ENCODE measurements around the gene TCEAL2. TPM values are rescaled to one million over a fixed set of nuclear protein-coding genes. Genes with fewer than 3 reads are reported as not detected.
"Not testable (repeated sequence)": the region's sequence is repeated elsewhere in the genome, so short reads cannot be mapped to it uniquely, and the experiment has no call there.

Gene TCEAL2
- not detected in 2 replicates for polyA plus RNA-seq
- polyA minus RNA-seq = not detected in 2 replicates

GRCh38 chrX:102125436-102125835 is at the start of gene TCEAL2:
Gene TCEAL2, plus strand, starts transcription at chrX:102125679. Its CDS starts 1,152 bp downstream, at chrX:102126831.
- not testable (repeated sequence) for H3K4me3 ChIP-seq (ENCODE audit: low read length); H3F3A ChIP-seq (ENCODE audit: insufficient read depth, low read length, poor library complexity, severe bottlenecking); H3K4me2 ChIP-seq (ENCODE audit: low read length); H3K27me3 ChIP-seq (ENCODE audit: insufficient read depth, low read depth, low read length); H3K9me3 ChIP-seq (ENCODE audit: low read length); H3K36me3 ChIP-seq (ENCODE audit: insufficient read depth, low read length); H2AFZ ChIP-seq (ENCODE audit: low read depth, low read length); H3K79me2 ChIP-seq (replicated peaks; ENCODE audit: insufficient read depth, low read length); H4K20me1 ChIP-seq (ENCODE audit: insufficient read depth); H3K27ac ChIP-seq (ENCODE audit: low read length); H3K9ac ChIP-seq (ENCODE audit: low read length); H3K9me2 ChIP-seq (ENCODE audit: insufficient read depth, low read length)

GRCh38 chrX:102077426-102077825 is 48.1 kb upstream of the TCEAL2 start:
- H3K27me3 ChIP-seq (ENCODE audit: insufficient read depth, low read depth, low read length) = no peaks in the 10 kb centered on the region
- no peaks in the 10 kb centered on the region for H3K9me3 ChIP-seq (ENCODE audit: low read length)
- no peak for TF ChIP-seq EZH2 (IDR thresholded peaks at IDR 0.05; ENCODE audit: borderline replicate concordance, insufficient read depth, low read length, poor library complexity, severe bottlenecking)
- TF ChIP-seq RAD21 (conservative IDR thresholded peaks at IDR 0.05) = no peak
- TF ChIP-seq EP300 (conservative IDR thresholded peaks at IDR 0.05; ENCODE audit: poor library complexity, severe bottlenecking) = no peak
- TF ChIP-seq SMC3 (conservative IDR thresholded peaks at IDR 0.05; ENCODE audit: poor library complexity) = no peak
- no peak for TF ChIP-seq CTCF (IDR thresholded peaks at IDR 0.05; ENCODE audit: poor library complexity, severe bottlenecking)
- TF ChIP-seq REST (IDR thresholded peaks at IDR 0.05; ENCODE audit: borderline replicate concordance) = no peak
- TF ChIP-seq MXI1 (conservative IDR thresholded peaks at IDR 0.05; ENCODE audit: poor library complexity, severe bottlenecking) = no peak
- no peak for TF ChIP-seq TAF1 (IDR thresholded peaks at IDR 0.05; ENCODE audit: low read depth)
- TF ChIP-seq POLR2AphosphoS5 (IDR thresholded peaks at IDR 0.05) = no peak
- H3K9ac ChIP-seq (ENCODE audit: low read length) = no peak overlapping the region
- no peaks in the 10 kb centered on the region for H4K20me1 ChIP-seq (ENCODE audit: insufficient read depth)
- no peak overlapping the region for H3K4me2 ChIP-seq (ENCODE audit: low read length)
- H3K9me2 ChIP-seq (ENCODE audit: insufficient read depth, low read length) = no peaks in the 10 kb centered on the region
- no peak overlapping the region for H2AFZ ChIP-seq (ENCODE audit: low read depth, low read length)
- H3K4me3 ChIP-seq (ENCODE audit: low read length) = no peak overlapping the region
- H3F3A ChIP-seq (ENCODE audit: insufficient read depth, low read length, poor library complexity, severe bottlenecking) = no peaks in the 10 kb centered on the region
- no peaks in the 10 kb centered on the region for H3K79me2 ChIP-seq (replicated peaks; ENCODE audit: insufficient read depth, low read length)
- H3K27ac ChIP-seq (ENCODE audit: low read length) = no peak overlapping the region
- no peaks in the 10 kb centered on the region for H3K36me3 ChIP-seq (ENCODE audit: insufficient read depth, low read length)

GRCh38 chrX:102085706-102086105 is 39.8 kb upstream of the TCEAL2 start:
- H3K9me3 ChIP-seq (ENCODE audit: low read length) = no peaks in the 10 kb centered on the region
- no peaks in the 10 kb centered on the region for H3K36me3 ChIP-seq (ENCODE audit: insufficient read depth, low read length)
- H3K4me3 ChIP-seq (ENCODE audit: low read length) = no peak overlapping the region
- no peak overlapping the region for H3K9ac ChIP-seq (ENCODE audit: low read length)
- H3K27ac ChIP-seq (ENCODE audit: low read length) = no peak overlapping the region
- no peak overlapping the region for H2AFZ ChIP-seq (ENCODE audit: low read depth, low read length)
- H3F3A ChIP-seq (ENCODE audit: insufficient read depth, low read length, poor library complexity, severe bottlenecking) = no peaks in the 10 kb centered on the region
- H3K79me2 ChIP-seq (replicated peaks; ENCODE audit: insufficient read depth, low read length) = no peaks in the 10 kb centered on the region
- H3K4me2 ChIP-seq (ENCODE audit: low read length) = no peak overlapping the region
- TF ChIP-seq TAF1 (IDR thresholded peaks at IDR 0.05; ENCODE audit: low read depth) (no peak), POLR2AphosphoS5 (IDR thresholded peaks at IDR 0.05) (no peak), RAD21 (conservative IDR thresholded peaks at IDR 0.05) (no peak), REST (IDR thresholded peaks at IDR 0.05; ENCODE audit: borderline replicate concordance) (no peak), EP300 (conservative IDR thresholded peaks at IDR 0.05; ENCODE audit: poor library complexity, severe bottlenecking) (no peak), SMC3 (conservative IDR thresholded peaks at IDR 0.05; ENCODE audit: poor library complexity) (no peak), CTCF (IDR thresholded peaks at IDR 0.05; ENCODE audit: poor library complexity, severe bottlenecking) (no peak), MXI1 (conservative IDR thresholded peaks at IDR 0.05; ENCODE audit: poor library complexity, severe bottlenecking) (no peak), EZH2 (IDR thresholded peaks at IDR 0.05; ENCODE audit: borderline replicate concordance, insufficient read depth, low read length, poor library complexity, severe bottlenecking) (no peak)
- H3K9me2 ChIP-seq (ENCODE audit: insufficient read depth, low read length) = no peaks in the 10 kb centered on the region
- no peaks in the 10 kb centered on the region for H4K20me1 ChIP-seq (ENCODE audit: insufficient read depth)
- no peaks in the 10 kb centered on the region for H3K27me3 ChIP-seq (ENCODE audit: insufficient read depth, low read depth, low read length)
